Embryonic facial prominence (tissue), 1 donor: ENCODE data around the gene CAMK1D.
A peak's percentile ranks its signal among the peaks of the same experiment; 100 is the strongest.

Source experiments
- DNase-seq: peaks from one replicate; pipeline ENCODE4 v3.0.0-alpha.2; 2016; ENCODE audit errors: extremely low spot score

The CAMK1D gene

DNA sequence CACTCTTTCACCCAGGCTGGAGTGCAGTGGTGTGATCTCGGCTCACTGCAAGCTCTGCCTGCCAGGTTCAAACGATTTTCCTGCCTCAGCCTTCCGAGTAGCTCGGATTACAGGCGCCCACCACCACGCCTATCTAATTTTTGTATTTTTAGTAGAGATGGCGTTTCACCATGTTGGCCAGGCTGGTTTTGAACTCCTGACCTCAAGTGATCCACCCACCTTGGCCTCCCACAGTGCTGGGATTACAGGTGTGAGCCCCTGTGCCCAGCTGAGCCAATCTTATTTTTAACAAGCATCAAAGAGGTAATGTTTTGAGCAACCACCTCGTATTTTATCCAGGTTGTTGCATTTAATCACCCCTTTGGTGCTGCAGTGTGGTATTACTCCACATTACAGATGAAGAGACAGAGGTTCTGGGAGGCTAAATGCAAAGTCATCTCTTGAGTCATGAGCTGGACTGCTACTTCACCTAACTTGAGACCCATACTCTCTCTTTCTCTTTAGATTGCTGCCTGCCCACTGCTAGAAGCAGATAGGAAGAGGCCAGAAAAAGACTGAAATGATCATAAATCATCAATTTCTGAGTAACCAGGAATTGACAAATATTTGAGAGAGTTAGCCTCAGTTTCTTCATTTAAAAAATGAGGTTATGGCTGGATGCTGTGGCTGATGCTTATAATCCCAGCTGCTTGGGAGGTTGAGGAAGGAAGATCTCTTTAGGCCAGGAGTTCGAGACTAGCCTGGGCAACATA, 116.2 kb downstream of the CAMK1D start:
- no peak for DNase-seq

DNA sequence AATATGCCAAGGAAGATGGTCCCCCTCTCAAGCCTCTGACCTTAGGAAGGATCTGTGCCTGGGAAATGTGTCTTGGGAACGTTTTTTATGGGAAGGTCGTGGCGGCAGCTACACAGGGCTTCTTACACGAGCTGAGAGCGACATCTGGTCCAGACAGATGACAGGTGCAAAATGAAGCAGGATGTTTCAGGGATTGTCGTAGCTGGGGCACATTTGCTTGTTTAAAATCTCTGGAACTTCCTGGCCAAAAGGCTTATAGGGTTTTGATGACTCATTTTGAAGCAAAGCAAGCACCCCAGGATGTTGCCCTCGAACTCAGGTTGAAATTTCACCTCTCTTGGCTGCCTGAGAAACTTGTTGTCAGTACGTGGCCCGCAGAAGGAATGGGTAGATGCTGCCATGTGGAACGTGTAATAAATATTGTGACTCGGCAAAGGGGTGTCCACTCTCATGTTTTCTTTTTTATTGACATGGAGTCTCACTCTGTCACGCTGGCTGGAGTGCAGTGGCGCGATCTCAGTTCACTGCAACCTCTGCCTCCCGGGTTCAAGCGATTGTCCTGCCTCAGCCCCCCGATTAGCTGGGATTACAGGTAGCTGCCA, 117.5 kb downstream of the CAMK1D start:
- no peak for DNase-seq

DNA sequence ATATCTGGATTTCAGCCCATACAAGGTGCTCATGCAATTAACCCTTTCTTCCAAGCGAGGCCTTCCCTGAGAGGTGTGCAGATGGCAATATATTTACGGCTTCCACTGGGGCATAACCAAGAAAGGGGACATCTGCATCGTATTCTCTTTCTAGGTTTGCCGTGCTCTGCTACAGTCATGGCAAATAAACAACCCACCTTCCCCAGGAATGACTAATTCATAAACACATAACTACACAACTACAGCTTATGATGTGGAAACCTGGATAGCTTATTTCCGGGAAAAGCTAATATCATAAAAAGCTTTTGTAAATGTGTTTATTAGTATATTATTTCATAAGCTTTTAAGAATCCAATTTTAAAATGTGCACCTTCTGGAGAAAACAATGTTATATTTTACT, 120.0 kb downstream of the CAMK1D start:
- no peak for DNase-seq

DNA sequence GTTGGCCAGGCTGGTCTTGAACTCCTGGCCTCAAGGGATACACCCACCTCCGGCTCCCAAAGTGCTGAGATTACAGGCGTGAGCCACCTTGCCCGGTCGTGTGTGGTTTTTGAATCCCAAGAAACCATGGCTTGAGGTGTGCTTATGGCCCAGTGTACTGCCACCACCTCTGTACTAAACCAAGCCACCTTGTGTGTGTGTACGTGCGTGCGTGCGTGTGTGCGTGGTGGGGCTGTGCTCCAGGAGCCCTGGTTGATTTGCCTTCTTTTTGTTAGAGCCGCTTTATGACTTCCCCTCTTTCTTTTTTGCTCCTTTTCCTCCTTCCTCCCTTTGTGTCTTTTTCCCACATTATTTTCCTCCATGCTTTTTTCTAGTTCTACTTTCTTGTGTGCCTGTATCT, 121.4 kb downstream of the CAMK1D start:
- no peak for DNase-seq

DNA sequence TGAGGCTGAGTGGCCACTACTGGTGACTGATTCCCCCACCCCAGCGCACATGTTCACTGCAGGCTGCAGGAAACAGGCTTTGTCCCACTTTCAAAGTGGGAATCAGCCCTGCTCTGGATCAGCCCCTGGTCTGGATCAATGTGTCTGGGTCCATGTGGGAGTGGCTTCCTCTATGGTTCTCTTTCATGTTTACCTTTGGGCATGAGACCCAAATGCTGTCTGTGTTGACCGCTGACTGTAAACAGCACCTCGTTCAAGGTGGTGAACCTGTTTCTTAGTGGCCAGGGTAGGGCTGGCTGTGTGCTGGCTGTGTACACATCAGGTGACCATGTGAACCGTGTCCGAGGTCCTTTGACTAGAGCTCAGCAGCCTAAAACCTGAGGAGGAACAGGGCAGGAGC, 121.8 kb downstream of the CAMK1D start:
- no peak for DNase-seq

DNA sequence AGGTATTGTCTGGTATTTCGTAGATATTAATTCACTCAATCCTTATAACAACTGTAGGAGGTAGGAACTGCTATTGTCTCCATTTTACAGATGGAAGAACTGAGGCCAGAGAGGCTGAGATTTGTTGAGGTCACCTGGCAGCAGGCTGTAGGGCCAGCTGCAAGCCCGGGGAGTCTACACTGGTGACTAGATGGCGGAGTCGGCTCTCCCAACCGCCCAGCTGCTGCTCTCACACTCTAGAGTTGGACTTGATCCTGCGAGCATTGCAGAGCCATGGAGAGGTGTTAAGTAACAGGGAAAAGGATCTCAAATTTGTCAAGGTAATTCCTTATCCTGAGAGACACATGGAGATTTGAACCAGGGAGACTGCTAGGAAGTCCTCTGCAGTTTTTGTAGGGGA, 124.1 kb downstream of the CAMK1D start:
- DNase-seq = no peak

DNA sequence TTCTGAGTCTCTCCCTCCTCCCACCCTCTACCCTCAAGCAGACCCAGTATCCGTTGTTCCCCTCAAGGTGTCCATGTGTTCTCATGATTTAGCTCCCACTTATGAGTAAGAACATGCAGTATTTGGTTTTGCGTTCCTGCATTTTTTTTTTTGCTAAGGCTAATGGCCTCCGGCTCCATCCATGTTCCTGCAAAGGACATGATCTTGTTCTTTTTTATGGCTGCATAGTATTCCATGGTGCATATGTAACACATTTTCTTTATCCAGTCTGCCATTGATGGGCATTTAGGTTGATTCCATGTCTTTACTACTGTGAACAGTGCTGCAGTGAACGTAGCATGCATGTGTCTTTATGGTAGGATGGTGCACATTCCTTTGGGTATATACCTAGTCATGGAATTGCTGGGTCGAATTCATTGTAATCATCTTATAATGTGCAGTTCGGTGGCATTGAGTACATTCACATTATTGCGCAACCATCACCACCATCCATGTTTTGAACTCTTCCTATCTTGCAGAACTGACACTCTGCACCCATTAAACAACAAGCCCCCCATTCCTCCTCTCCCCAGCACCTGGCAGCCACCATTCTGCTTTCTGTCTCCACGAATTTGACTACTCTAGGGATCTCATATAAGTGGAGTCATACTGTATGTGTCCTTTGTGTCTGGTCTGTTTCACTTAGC, 125.5 kb downstream of the CAMK1D start:
- no peak for DNase-seq

DNA sequence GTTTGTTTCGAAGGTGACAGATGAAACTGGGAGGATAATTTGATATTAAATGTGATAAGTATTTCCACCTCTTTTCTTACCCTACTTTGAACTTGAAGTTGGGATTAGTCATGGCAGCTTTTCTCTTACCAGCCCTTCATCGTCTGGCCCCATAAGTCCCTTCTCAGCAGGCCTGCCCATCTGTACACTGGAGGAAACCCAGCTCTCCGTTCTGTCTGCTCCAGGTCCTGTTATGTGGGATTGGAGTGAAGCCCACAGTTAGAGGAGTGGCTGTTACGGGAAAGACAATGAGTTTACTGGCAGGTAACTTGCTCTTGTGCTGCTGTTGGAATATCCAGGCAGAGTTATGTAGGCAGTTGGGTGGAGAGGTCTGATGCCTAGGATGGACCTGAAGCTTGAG, 127.3 kb downstream of the CAMK1D start:
- DNase-seq = no peak

DNA sequence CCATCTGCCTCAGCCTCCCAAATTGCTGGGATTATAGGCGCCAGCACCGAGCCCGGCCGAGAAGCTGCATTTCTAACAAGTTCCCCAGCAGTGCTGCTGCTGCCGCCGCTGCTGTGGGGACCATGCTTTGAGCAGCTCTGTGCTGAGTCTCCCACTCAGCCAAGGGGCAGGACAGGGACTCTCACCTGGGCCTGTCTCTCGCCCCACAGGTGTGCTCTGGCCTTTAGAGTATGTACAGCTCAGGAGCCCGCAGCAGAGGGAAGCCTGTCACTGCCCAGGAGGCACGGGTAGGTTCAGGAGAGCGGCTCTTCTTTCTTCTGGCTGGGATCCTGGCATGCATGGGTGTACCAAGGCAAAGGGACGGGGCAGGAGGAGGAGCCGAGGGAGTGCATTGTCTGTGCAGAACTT, 130.1 kb downstream of the CAMK1D start:
- no peak for DNase-seq

DNA sequence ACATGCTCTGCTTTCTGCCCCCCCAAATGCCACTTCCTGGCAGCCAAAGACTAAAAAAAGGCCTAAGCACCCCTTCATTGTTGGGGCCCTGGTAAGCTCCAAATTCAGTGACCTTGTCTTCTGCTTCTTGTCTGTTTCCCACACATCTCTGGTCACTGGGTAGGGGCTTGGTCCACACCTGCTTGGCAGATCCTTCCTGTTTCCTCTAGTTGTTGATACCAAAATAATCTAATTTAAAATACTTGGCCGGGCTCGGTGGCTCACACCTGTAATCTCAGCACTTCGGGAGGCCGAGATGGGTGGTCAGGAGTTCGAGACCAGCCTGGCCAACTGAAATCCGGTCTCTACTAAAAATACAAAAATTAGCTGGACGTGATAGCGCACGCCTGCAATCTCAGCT, 130.6 kb downstream of the CAMK1D start:
- no peak for DNase-seq

DNA sequence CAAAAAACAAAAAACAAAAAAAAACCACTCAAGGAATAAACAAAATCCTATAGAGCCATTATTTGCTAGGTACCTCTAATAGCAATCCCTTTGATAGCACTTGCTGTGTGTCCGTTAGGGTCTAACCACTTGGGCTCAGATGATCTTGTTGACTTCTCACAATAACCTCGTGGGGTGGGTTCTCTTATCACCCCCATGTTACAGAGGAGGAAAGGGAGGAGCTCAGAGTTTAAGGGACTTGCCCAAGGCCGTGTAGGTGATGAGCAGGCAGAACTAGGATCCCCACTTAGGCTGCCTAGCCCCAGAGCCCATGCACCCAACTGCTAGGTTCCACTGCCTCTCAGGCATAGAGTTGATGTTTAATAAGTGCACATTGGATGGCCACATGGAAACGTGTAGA, 131.1 kb downstream of the CAMK1D start:
- no peak for DNase-seq

DNA sequence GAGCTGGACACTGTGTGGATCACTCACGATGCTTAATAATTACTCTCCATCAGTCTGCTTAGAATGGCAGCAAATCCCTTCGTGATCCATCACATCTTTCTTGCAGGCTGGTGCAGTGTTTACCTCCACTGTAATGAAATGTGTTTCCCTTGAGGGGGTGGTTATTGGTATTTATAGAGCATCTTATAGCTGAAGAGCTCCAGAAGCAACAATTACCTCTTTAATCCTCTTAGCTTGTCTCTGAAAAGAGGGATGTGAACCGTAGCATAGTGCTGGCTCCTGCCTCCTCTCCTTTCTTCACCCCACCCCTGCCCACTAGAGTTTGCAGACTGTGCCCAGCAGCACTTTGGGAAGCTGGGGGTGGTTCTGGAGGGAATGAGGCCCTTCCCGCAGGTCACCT, 132.6 kb downstream of the CAMK1D start:
- DNase-seq = no peak

DNA sequence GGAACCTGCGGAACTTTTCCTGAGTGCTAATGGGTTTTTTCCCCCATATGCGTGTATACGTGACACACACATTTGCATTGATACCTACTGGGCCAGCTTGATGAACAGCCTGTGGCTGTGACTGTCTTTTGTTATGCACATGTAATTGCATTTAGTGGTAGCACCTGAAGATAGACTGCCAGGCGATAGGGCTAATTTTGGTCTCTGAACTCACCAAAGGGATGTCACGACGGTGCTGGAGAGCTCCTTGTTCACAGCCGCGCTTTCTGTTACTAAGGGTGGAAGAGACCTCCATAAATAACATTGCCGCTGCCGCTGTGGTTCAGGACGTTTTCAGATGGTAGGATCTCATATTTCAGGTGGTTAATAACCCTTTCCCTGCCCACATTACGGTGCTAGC, 133.2 kb downstream of the CAMK1D start:
- DNase-seq = peak; percentile 29

DNA sequence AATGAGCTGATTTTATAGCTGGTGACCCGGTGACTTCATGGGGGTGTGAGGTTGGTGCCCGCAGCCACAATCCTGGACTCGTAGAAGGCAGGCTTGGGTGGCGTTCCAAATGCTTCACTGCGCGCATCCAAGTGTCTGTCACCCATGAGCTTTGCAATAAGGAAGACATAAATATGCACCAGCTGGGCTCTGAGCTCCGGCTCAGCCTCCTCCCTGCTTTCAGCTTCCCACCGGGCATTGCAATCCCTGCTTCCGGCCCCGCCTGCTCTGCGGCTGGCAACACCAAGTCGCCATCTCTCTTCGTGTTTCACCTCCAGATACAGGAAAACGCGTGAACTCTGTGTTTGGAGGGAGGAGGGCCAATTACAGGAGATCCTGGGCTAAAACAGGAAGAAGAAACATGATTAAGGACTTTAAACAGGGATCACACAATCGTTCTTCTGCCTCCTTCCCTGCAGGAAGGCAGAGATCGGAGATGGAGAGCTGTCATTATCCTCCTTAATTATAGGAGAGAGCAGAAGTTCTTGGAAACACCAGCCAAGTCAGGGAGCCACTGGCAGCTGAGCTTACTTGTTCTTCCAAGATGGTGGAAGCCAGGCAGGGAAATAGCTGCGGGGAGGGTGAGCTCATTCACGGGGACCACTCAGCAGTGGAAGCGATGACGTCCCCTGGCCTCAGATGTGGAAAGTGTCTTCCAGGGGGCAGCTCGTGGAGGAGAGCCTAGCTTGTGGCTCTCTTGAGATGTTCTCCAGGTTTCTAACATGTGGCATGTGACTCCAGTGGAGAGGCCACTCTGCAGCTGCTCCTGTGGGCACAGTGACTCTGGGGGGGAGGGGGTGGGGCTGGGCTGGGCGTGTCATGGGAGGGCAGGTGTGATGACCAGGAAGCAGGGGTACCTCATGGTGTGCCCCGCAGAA, 134.9 kb downstream of the CAMK1D start:
- DNase-seq = no peak

DNA sequence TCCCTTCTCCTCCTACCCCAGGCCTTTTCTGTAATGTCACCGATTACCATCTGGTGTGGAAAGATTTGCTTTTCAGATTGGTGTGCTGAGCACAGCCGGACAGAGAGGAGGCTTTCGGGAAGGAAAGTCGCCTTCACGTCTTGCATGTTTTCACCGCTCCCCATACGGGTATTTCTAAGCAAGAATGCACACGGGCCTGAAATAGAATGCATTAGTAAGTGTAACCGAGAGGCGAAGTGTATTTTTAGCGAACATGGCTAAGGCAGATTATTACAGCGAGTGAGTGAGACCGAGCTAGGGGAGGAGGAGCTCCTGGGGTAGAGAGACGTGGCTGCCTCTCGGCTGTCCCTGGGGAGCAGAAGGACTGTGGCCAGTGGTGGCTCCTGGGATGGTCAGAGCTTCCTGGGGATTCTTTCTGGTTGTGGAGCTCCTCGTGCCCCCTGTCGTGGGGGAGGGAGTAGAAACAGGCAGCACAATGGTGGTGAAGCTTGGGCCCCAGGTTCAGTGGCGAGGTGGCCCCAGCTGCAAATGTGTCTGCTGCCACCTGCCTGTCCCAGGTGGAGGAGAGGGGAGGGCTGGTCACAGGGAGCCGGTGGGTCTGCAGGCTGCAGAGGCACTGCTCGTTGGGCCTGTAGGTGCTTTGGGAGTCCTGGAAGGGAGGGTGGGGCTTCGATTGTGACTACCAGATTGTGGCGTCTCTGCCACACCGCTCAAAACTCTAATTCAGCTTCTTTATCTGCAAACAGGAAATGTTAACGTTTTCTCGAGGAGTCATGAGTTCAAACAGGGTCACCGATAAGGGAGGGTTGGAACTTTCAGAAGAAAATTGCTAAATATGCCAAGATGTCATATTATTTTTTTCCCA, 135.8 kb downstream of the CAMK1D start:
- DNase-seq = no peak

DNA sequence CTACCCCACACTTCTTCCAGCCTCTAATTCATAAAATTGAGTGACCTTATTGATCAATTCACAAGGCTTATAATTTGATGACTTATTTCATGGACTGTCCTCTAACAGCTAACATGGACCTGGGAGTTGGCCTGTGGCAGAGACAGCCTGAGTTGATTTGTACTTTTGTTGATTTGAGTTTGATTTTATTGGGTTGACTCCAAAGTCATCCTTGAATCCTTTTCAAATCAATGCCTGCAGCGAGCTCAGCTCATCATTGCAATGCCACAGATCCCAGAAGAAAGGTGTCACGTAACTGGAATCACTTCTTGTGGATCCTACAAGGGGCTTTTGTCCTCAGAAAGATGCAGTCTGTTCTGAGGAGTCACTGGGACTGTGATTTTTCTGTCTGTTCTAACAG, 138.0 kb downstream of the CAMK1D start:
- DNase-seq = no peak

DNA sequence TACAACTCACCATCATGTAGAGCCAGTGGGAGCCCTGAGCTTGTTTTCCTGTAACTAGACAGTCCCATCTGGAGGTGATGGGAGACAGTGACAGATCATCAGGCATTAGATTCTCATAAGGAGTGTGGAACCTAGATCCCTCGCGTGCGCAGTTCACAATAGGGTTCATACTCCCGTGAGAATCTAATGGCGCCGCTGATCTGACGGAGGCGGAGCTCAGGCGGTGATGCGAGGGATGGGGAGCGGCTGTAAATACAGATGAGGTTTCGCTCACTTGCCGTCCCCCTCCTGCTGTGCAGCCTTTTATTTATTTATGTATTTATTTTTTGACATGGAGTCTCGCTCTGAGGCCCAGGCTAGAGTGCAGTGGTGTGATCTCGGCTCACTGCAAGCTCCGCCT, 139.3 kb downstream of the CAMK1D start:
- no peak for DNase-seq

DNA sequence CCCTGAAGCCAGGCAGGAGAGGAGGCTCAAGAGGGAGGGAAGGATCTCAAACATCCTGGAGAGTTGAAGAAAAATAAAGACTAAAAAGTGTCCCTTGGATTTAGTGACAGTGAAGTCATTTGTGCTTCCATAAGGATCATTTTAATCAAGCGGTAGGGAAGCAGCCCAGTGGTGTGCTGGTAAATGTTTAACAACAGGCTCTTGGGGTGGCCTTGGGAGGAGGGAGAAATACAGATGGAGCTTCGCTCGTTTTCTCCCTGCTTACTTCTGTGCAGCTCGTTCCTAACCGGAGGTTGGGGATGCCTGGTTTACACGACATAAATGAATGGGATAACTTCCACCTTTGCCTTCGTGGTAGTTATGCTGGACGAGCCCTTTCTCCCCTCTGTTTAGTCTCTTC, 140.0 kb downstream of the CAMK1D start:
- no peak for DNase-seq

DNA sequence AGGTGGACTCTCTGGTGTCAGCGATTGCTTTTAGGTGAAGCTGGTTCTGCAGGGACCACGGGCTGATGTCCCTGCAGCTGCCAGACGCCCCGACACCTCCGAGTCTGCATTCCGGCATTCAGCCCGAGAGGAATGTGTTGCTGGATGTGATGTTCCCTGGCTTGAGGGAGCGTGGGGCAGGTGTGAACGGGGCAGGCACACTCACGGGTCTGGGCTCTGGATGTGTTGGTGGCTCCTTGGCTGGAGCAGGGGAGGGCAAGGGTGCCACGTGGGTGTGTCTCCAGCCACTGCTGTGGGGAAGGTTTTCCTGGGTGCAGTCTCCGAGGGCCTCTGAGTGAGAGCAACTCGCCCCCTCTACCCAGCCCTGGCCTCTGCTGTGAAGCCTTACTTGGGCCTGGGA, 140.5 kb downstream of the CAMK1D start:
- no peak for DNase-seq

DNA sequence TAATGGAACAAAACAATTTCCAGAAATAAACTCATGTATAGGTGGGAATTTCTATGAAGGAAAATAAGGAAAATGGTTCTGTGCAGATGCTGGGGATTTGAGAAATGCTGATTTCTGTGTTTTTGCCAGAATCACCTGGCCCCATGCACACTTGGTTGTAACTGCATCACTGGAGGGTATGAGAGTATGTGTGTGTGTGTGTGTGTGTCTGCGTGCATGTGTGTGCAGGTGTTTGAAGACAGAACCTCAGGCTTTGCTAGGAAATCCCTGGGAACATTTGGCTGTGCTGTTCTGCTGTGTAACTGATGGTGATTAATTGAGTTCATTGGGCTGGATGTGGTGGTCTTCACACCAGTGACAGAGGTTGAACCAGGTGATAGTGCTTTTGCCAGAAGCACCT, 141.6 kb downstream of the CAMK1D start:
- DNase-seq = no peak

DNA sequence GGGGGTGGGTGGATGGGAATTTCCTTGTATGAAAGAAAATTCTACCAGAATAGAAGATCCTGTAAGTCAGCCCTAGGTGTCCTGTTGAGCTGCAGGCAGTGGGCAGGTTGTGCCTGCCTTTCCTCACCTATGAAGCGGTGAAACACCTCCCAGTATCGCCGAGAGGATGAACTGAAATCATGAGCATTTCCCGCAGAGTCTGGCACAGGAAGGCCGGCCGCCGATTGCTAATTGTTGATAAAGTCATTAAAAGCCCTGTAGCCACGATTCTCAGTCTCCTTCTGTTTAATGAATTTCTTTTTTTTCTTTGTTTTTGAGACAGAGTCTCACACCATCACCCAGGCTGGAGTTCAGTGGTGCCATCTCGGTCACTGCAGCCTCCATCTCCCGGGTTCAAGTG, 142.1 kb downstream of the CAMK1D start:
- DNase-seq = no peak
